ENCODE data around the gene MIDN. TPM values are rescaled to one million over a fixed set of nuclear protein-coding genes. Genes with fewer than 3 reads are reported as not detected.

The MIDN gene
- total and polyA plus RNA-seq, 3 experiments from 2014 or later, result 14.6 to 45.3 (median 39.8) TPM

- Mint-ChIP-seq H3K4me1 (peaks cover 48 to 61% (median 50%) of the 10 kb centered on the region in 3 donors), H3K27me3 (peaks cover 0 to 6% of the 10 kb centered on the region in 2 donors), H3K36me3 (peaks cover 11 to 66% (median 18%) of the 10 kb centered on the region in 3 donors), H3K9me3 (no peaks in the 10 kb centered on the region), H3K27ac (peak within 1 kb of the TSS; percentile 78 to 98 (median 93)), H3K4me3 (peak within 1 kb of the TSS; percentile 79 to 87 (median 84))
- Histone ChIP-seq H3K27me3 (ENCODE audit: insufficient read depth, low read length, poor library complexity, severe bottlenecking) (no peaks in the 10 kb centered on the region), H3K36me3 (ENCODE audit: insufficient read depth, low read length) (peaks cover 51% of the 10 kb centered on the region), H3K9me3 (ENCODE audit: low read length) (no peaks in the 10 kb centered on the region), H3K4me1 (ENCODE audit: insufficient read depth, low read length) (peaks cover 61% of the 10 kb centered on the region), H3K27ac (ENCODE audit: low read depth, low read length) (peak within 1 kb of the TSS; percentile 92), H3K4me3 (ENCODE audit: low read length) (peak within 1 kb of the TSS; percentile 74)
- POLR2A ChIA-PET, result interaction anchor here (0.6 to 1.8 kb wide), 10 partner anchors 9 to 205 kb away, joined by 3 to 18 read pairs (median 4); a partner anchor contains a TSS
- CTCF ChIA-PET, result interaction anchor here (1.0 to 1.8 kb wide), 2 partner anchors 9 to 31 kb away, joined by 6 to 12 read pairs; no protein-coding TSS in a partner anchor
- peak; percentile 96 to 99 (median 97) for DNase-seq
Measured at GRCh38 chr19:1275260-1275975, 27.0 kb downstream of the MIDN start, which contains the start of gene FAM174C. FAM174C (plus strand) TSS chr19:1275530; CDS start chr19:1275550, 20 bp downstream.

- peaks cover 0 to 6% of the 10 kb centered on the region in 2 donors for H3K27me3 Mint-ChIP-seq
- peak overlapping the region; percentile 74 for H3K4me3 ChIP-seq (ENCODE audit: low read length)
Measured at GRCh38 chr19:1275976-1276627, 27.7 kb downstream of the MIDN start.

GRCh38 chr19:1276628-1277022 is 28.2 kb downstream of the MIDN start:
- Mint-ChIP-seq H3K36me3 (peaks cover 11 to 55% (median 18%) of the 10 kb centered on the region in 3 donors), H3K9me3 (no peaks in the 10 kb centered on the region), H3K27ac (peak overlapping the region; percentile 80 to 98 (median 94)), H3K4me1 (peaks cover 36 to 49% (median 39%) of the 10 kb centered on the region in 3 donors), H3K27me3 (peaks cover 0 to 5% of the 10 kb centered on the region in 2 donors), H3K4me3 (peak overlapping the region; percentile 79 to 87 (median 84))
- H3K36me3 ChIP-seq (ENCODE audit: insufficient read depth, low read length), result peaks cover 42% of the 10 kb centered on the region
- H3K4me1 ChIP-seq (ENCODE audit: insufficient read depth, low read length), result peaks cover 49% of the 10 kb centered on the region
- H3K27ac ChIP-seq (ENCODE audit: low read depth, low read length), result peak overlapping the region; percentile 92
- POLR2A ChIA-PET, result interaction anchor here (1.8 kb wide), 1 partner anchor 32 kb away, joined by 15 read pairs; no protein-coding TSS in a partner anchor
- H3K9me3 ChIP-seq (ENCODE audit: low read length), result no peaks in the 10 kb centered on the region
- CTCF ChIA-PET, result interaction anchor here (1.3 to 1.8 kb wide), 2 partner anchors 32 to 33 kb away, joined by 7 to 12 read pairs; no protein-coding TSS in a partner anchor
- DNase-seq, result no peak
- no peaks in the 10 kb centered on the region for H3K27me3 ChIP-seq (ENCODE audit: insufficient read depth, low read length, poor library complexity, severe bottlenecking)
- peak overlapping the region; percentile 74 for H3K4me3 ChIP-seq (ENCODE audit: low read length)

More at GRCh38 chr19:1275976-1276627, 27.7 kb downstream of the MIDN start:
- peak overlapping the region; percentile 79 to 87 (median 84) for H3K4me3 Mint-ChIP-seq
- Histone ChIP-seq H3K27me3 (ENCODE audit: insufficient read depth, low read length, poor library complexity, severe bottlenecking) (no peaks in the 10 kb centered on the region), H3K9me3 (ENCODE audit: low read length) (no peaks in the 10 kb centered on the region), H3K27ac (ENCODE audit: low read depth, low read length) (peak overlapping the region; percentile 92), H3K36me3 (ENCODE audit: insufficient read depth, low read length) (peaks cover 47% of the 10 kb centered on the region), H3K4me1 (ENCODE audit: insufficient read depth, low read length) (peaks cover 54% of the 10 kb centered on the region)
- H3K36me3 Mint-ChIP-seq, result peaks cover 11 to 60% (median 18%) of the 10 kb centered on the region in 3 donors
- peak overlapping the region; percentile 89 to 98 (median 94) for H3K27ac Mint-ChIP-seq
- DNase-seq, result no peak
- ChIA-PET CTCF (interaction anchor here (1.8 kb wide), 1 partner anchor 32 kb away, joined by 12 read pairs; no protein-coding TSS in a partner anchor), POLR2A (interaction anchor here (0.6 to 1.8 kb wide), 2 partner anchors 31 to 75 kb away, joined by 5 to 15 read pairs; no protein-coding TSS in a partner anchor)
- no peaks in the 10 kb centered on the region for H3K9me3 Mint-ChIP-seq
- peaks cover 41 to 54% (median 44%) of the 10 kb centered on the region in 3 donors for H3K4me1 Mint-ChIP-seq

GRCh38 chr19:1277061-1277460 is 28.7 kb downstream of the MIDN start:
- no peak overlapping the region for H3K4me3 ChIP-seq (ENCODE audit: low read length)
- Mint-ChIP-seq H3K27me3 (peaks cover 0 to 3% of the 10 kb centered on the region in 2 donors), H3K9me3 (no peaks in the 10 kb centered on the region), H3K36me3 (peaks cover 11 to 50% (median 18%) of the 10 kb centered on the region in 3 donors), H3K4me1 (peaks cover 34 to 45% (median 35%) of the 10 kb centered on the region in 3 donors), H3K4me3 (peak overlapping the region; percentile 79 to 87 (median 84)), H3K27ac (peak overlapping the region; percentile 80 to 98 (median 94))
- peaks cover 38% of the 10 kb centered on the region for H3K36me3 ChIP-seq (ENCODE audit: insufficient read depth, low read length)
- CTCF ChIA-PET, result interaction anchor here (0.7 to 1.6 kb wide), 4 partner anchors 8 to 766 kb away, joined by 3 to 7 read pairs (median 4); partner anchors contain the start of gene CIRBP
- no peaks in the 10 kb centered on the region for H3K27me3 ChIP-seq (ENCODE audit: insufficient read depth, low read length, poor library complexity, severe bottlenecking)
- H3K27ac ChIP-seq (ENCODE audit: low read depth, low read length), result no peak overlapping the region
- H3K4me1 ChIP-seq (ENCODE audit: insufficient read depth, low read length), result peaks cover 44% of the 10 kb centered on the region
- POLR2A ChIA-PET, result no interaction called here
- H3K9me3 ChIP-seq (ENCODE audit: low read length), result no peaks in the 10 kb centered on the region
- DNase-seq, result no peak

- Mint-ChIP-seq H3K27ac (peak overlapping the region in 2 of 8 donors; percentile 36 to 81), H3K27me3 (peaks cover 0 to 3% of the 10 kb centered on the region in 2 donors), H3K4me3 (peak overlapping the region in 3 of 7 donors; percentile 11 to 56 (median 50)), H3K4me1 (peaks cover 25 to 35% (median 25%) of the 10 kb centered on the region in 3 donors), H3K9me3 (no peaks in the 10 kb centered on the region), H3K36me3 (peaks cover 7 to 40% (median 11%) of the 10 kb centered on the region in 3 donors)
- Histone ChIP-seq H3K4me3 (ENCODE audit: low read length) (no peak overlapping the region), H3K4me1 (ENCODE audit: insufficient read depth, low read length) (peaks cover 34% of the 10 kb centered on the region), H3K9me3 (ENCODE audit: low read length) (no peaks in the 10 kb centered on the region), H3K27ac (ENCODE audit: low read depth, low read length) (no peak overlapping the region), H3K36me3 (ENCODE audit: insufficient read depth, low read length) (peaks cover 28% of the 10 kb centered on the region), H3K27me3 (ENCODE audit: insufficient read depth, low read length, poor library complexity, severe bottlenecking) (no peaks in the 10 kb centered on the region)
- no peak for DNase-seq
- ChIA-PET POLR2A (interaction anchor here (0.6 to 1.4 kb wide), 2 partner anchors 9 to 268 kb away, joined by 3 to 7 read pairs; partner anchors contain the start of gene CIRBP), CTCF (interaction anchor here (1.0 to 2.7 kb wide), 4 partner anchors 9 to 767 kb away, joined by 3 to 13 read pairs (median 6); partner anchors contain the start of gene CIRBP)
Measured at GRCh38 chr19:1278074-1278473, 29.7 kb downstream of the MIDN start.

- Mint-ChIP-seq H3K9me3 (no peaks in the 10 kb centered on the region), H3K4me1 (peaks cover 17 to 26% (median 18%) of the 10 kb centered on the region in 3 donors), H3K27me3 (no peaks in the 10 kb centered on the region), H3K27ac (peak overlapping the region in 1 of 8 donors; percentile 98), H3K36me3 (peaks cover under 1 to 32% (median 4%) of the 10 kb centered on the region in 3 donors), H3K4me3 (peak overlapping the region in 1 of 7 donors; percentile 84)
- no peaks in the 10 kb centered on the region for H3K9me3 ChIP-seq (ENCODE audit: low read length)
- POLR2A ChIA-PET, result interaction anchor here (0.6 to 1.4 kb wide), 3 partner anchors 10 to 23 kb away, joined by 7 to 10 read pairs (median 7); partner anchors contain the start of gene CIRBP
- no peak for DNase-seq
- H3K36me3 ChIP-seq (ENCODE audit: insufficient read depth, low read length), result peaks cover 18% of the 10 kb centered on the region
- H3K27ac ChIP-seq (ENCODE audit: low read depth, low read length), result no peak overlapping the region
- H3K27me3 ChIP-seq (ENCODE audit: insufficient read depth, low read length, poor library complexity, severe bottlenecking), result no peaks in the 10 kb centered on the region
- no peak overlapping the region for H3K4me3 ChIP-seq (ENCODE audit: low read length)
- peaks cover 26% of the 10 kb centered on the region for H3K4me1 ChIP-seq (ENCODE audit: insufficient read depth, low read length)
- CTCF ChIA-PET, result interaction anchor here (0.8 to 2.7 kb wide), 14 partner anchors 10 to 195 kb away, joined by 3 to 16 read pairs (median 4); partner anchors contain the start of gene CIRBP
Measured at GRCh38 chr19:1278713-1279660, 30.6 kb downstream of the MIDN start.

Data from CD8-positive, alpha-beta memory T cell (primary cell).